ENCODE data around the gene PPM1F.
"Not testable (repeated sequence)": the region's sequence is repeated elsewhere in the genome, so short reads cannot be mapped to it uniquely, and the experiment has no call there.

GRCh38 chr22:21874953-21875352, 77.7 kb downstream of the PPM1F start:
- TF ChIP-seq, protein P1, sequence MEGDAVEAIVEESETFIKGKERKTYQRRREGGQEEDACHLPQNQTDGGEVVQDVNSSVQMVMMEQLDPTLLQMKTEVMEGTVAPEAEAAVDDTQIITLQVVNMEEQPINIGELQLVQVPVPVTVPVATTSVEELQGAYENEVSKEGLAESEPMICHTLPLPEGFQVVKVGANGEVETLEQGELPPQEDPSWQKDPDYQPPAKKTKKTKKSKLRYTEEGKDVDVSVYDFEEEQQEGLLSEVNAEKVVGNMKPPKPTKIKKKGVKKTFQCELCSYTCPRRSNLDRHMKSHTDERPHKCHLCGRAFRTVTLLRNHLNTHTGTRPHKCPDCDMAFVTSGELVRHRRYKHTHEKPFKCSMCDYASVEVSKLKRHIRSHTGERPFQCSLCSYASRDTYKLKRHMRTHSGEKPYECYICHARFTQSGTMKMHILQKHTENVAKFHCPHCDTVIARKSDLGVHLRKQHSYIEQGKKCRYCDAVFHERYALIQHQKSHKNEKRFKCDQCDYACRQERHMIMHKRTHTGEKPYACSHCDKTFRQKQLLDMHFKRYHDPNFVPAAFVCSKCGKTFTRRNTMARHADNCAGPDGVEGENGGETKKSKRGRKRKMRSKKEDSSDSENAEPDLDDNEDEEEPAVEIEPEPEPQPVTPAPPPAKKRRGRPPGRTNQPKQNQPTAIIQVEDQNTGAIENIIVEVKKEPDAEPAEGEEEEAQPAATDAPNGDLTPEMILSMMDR (IDR thresholded peaks at IDR 0.05) = not testable (repeated sequence)
- TF ChIP-seq POLR2AphosphoS5 (IDR thresholded peaks at IDR 0.05; ENCODE audit: insufficient read depth in 1 of 2, low read depth in 1 of 2) = not testable (repeated sequence)
